MV-4-11 (cell line): Measurements from ENCODE around the gene RBMY1B.
"Not testable (repeated sequence)": the region's sequence is repeated elsewhere in the genome, so short reads cannot be mapped to it uniquely, and the experiment has no call there.

ENCODE experiments used
- DNase-seq: peaks from one replicate; lab custom pipeline; 2025; lab: John Stamatoyannopoulos, UW

The RBMY1B gene

DNA sequence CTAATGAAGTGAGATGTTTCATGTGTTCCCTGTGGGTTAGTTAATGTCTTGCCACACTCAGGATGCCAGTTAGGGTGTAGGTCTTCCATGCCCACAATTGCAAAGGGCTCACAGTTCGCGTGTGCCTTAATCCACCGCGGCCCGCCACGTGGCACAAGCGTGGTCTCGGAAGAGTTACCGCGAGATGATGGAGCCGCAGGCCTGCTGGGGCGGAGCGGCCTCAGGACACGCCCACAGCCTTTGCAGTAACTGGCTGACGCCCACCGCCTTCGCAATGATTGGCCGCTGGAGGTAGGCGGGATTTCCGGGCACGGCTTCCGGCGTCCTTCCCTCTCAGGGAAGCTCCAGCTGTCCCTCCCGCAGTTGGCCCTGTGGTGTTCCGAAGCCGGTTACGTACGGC lies at the start of gene RBMY1B:
TSS of gene RBMY1B (plus strand) at position 301 of the 400 bp plus-strand sequence. CDS start 2,013 bp downstream, outside the sequence.
- not testable (repeated sequence) for DNase-seq

DNA sequence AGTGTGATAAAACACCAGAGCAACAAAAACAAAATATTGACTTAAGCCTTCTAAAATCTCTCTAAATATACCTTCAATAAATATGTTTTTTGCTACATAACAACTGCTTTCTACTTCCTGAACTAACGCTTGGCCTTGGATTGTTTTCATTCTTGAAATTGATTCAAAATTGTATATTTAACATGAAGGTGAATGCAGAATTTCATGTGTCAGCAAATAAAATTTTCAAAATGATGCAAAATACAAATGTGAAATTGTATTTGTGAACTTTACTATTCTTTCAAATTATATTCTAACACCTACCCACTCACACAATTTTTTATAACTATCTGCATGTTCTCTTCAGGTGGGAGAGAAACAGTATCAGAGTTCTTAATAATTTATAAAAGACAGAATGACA lies 48.2 kb upstream of the RBMY1B start:
- DNase-seq = not testable (repeated sequence)

DNA sequence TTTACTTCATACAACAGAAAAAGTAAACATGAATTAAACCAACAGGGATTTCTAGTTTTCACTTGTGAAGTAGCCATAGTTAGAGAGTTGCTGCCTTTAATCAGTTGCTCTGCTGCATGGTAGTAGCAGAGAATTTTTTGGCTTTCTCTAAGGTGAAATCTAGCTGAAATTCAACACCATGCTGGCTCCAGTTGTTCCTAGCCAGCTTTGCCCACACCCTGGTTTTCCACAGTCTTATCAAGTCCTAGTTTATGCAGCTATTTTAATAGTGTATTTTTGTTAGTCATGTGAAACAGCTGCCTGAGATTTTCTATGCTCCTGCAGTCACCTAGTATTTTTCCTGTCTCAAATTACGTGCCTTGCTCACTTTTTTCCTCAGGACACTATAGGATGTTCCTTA lies 28.2 kb upstream of the RBMY1B start:
- no peak for DNase-seq

- DNase-seq = not testable (repeated sequence)
Observed at GRCh38 chrY:21534579-21534978, 23.4 kb downstream of the RBMY1B start, which contains the start of gene RBMY1A1. RBMY1A1 (plus strand) TSS chrY:21534879; CDS start chrY:21536892, 2,013 bp downstream.

DNA sequence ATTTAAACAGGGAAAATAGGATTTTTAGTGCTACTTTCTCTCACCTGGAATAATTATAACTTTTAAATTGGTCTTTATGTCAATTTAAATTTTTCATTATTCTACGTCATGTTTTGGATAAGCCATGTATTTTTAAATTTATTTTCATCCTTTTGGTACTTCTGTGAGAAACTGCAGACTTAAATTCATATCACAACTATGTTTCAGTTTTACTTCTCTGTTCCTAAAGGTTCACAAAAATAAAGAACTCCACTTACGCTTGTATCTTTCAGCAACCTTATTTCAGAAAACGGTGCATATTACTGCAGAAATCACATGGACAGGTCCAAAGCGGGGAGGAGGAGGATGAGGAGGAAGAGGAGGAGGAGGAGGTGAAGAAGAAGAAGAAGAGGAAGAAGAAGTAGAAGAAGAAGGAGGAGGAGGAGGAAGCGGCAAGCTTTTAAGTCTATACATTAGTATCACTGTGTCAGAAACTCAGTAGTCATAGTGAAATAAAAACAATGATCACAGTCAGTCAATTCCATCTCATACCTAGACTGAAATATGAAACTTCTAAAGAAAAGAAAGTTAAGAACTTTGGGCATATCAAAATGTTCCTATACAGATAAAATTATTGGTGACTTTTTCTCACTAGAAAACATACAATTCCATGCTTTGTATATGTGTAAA lies 48.3 kb downstream of the RBMY1B start:
- not testable (repeated sequence) for DNase-seq
